GM12878 (cell line): ENCODE data around the gene TUBA3E. TPM values are rescaled to one million over a fixed set of nuclear protein-coding genes. Genes with fewer than 3 reads are reported as not detected.
"Not testable (repeated sequence)": the region's sequence is repeated elsewhere in the genome, so short reads cannot be mapped to it uniquely, and the experiment has no call there.

Source experiments
- ATAC-seq: fragments of 200-7000 bp; cut with Tn5 transposase; 3 replicates; pipeline ENCODE4 v1.9.1; 2020; ENCODE audit warnings: mild to moderate bottlenecking, moderate library complexity
- BruUV-seq: library from RNA; stranded (reverse); fragments of 400-500 nt; replicated peaks from 2 replicates; lab custom pipeline; 2021; lab: Mats Ljungman, UMichigan
- CTCF ChIA-PET: fragments of 300-600 bp; sonication (Branson Sonifier 250); formaldehyde crosslinking; extraction: SDS; loops from one replicate; lab custom pipeline; 2021; ENCODE audit warnings: inconsistent platforms; lab: Yijun Ruan, JAX
- POLR2A ChIA-PET: fragments of 350-600 bp; formaldehyde crosslinking; extraction: SDS; loops from one replicate; lab custom pipeline; 2021; ENCODE audit warnings: inconsistent platforms; lab: Charles Lee
- RAD21 ChIA-PET: fragments of 300-600 bp; sonication (Branson Sonifier 250); formaldehyde crosslinking; loops from one replicate; lab custom pipeline; 2023; ENCODE audit warnings: antibody characterized with exemption; ENCODE audit not compliant: unreplicated experiment; lab: Charles Lee
- SMC1A ChIA-PET: fragments of 300-600 bp; sonication (Branson Sonifier 250); formaldehyde crosslinking; loops from one replicate; lab custom pipeline; 2023; ENCODE audit not compliant: unreplicated experiment, uncharacterized antibody; lab: Charles Lee
- DNase-seq: peaks from one replicate; pipeline ENCODE4 v3.0.0-alpha.2; 2011; ENCODE audit warnings: low read depth, low spot score
- FAIRE-seq: peaks from 3 replicates; lab custom pipeline; 2011; peaks lifted over from hg19 to GRCh38; lab: Jason Lieb, UNC
- H2AFZ ChIP-seq: 2 replicates; pipeline ENCODE4 v1.6.0; 2011; ENCODE audit warnings: low read depth, low read length, control low read depth; ENCODE audit not compliant: control insufficient read depth
- H3K27ac ChIP-seq: 2 replicates; pipeline ENCODE4 v1.5.1; 2011; ENCODE audit warnings: control low read depth; ENCODE audit not compliant: control insufficient read depth, insufficient read depth
- H3K27me3 ChIP-seq, 2 experiments: replicated peaks in 1 of 2; 2 replicates each; pipeline versions ENCODE4 v1.6.0 to v1.6.1; 2011; ENCODE audit warnings: low read length in 1 of 2; ENCODE audit not compliant: control insufficient read depth in 2 of 2, insufficient read depth in 2 of 2
- H3K36me3 ChIP-seq, 2 experiments: 2 replicates each; pipeline ENCODE4 v1.5.1; 2011; ENCODE audit warnings: low read length in 1 of 2; ENCODE audit not compliant: control insufficient read depth in 2 of 2, insufficient read depth in 2 of 2
- H3K4me1 ChIP-seq: 2 replicates; pipeline ENCODE4 v1.6.1; 2011; ENCODE audit warnings: mild to moderate bottlenecking, low read length, moderate library complexity, mixed read lengths; ENCODE audit not compliant: control insufficient read depth, insufficient read depth
- H3K4me2 ChIP-seq: 2 replicates; pipeline ENCODE4 v1.6.0; 2011; ENCODE audit warnings: control low read depth; ENCODE audit not compliant: control insufficient read depth, insufficient read depth
- H3K4me3 ChIP-seq: fragments of 200-600 bp; sonication (generic); 2 replicates; pipeline ENCODE4 v1.5.1; 2016
- H3K79me2 ChIP-seq: 2 replicates; pipeline ENCODE4 v1.6.0; 2011; ENCODE audit warnings: low read length; ENCODE audit not compliant: control insufficient read depth, insufficient read depth
- H3K9ac ChIP-seq: 2 replicates; pipeline ENCODE4 v1.8.0; 2011; ENCODE audit warnings: low read length, control low read depth, mixed read lengths; ENCODE audit not compliant: control insufficient read depth, insufficient read depth
- H3K9me3 ChIP-seq: replicated peaks from 3 replicates; pipeline ENCODE4 v1.5.1; 2011; ENCODE audit warnings: mild to moderate bottlenecking, low read length; ENCODE audit not compliant: control insufficient read depth, insufficient read depth
- H4K20me1 ChIP-seq: 2 replicates; pipeline ENCODE4 v1.6.0; 2011; ENCODE audit not compliant: control insufficient read depth, insufficient read depth
- CTCF ChIP-seq, 3 experiments: IDR thresholded peaks in 2 of 3; conservative IDR thresholded peaks in 1 of 3; 2 replicates each; pipeline ENCODE4 v1.5.1; 2011; ENCODE audit warnings: low read depth in 3 of 3, low read length in 3 of 3, mild to moderate bottlenecking in 3 of 3, control low read depth in 2 of 3, moderate library complexity in 2 of 3, inconsistent platforms in 1 of 3, mixed read lengths in 1 of 3; ENCODE audit not compliant: control insufficient read depth in 2 of 3, insufficient read depth in 1 of 3; ENCODE audit errors: extremely low read depth in 1 of 3
- POLR2AphosphoS5 ChIP-seq: IDR thresholded peaks from 2 replicates; pipeline ENCODE4 v1.6.1; 2011; ENCODE audit warnings: mild to moderate bottlenecking, low read length, inconsistent platforms
- RAD21 ChIP-seq: IDR thresholded peaks from 2 replicates; pipeline ENCODE4 v1.6.1; 2011; ENCODE audit warnings: mild to moderate bottlenecking, low read depth, low read length, moderate library complexity; ENCODE audit not compliant: insufficient read depth
- RB1 ChIP-seq: fragments of 450-650 bp; formaldehyde crosslinking; IDR thresholded peaks from 2 replicates; pipeline ENCODE4 v1.6.1; 2017; ENCODE audit warnings: mild to moderate bottlenecking, borderline replicate concordance
- SMARCA5 ChIP-seq: fragments of 450-650 bp; IDR thresholded peaks from 2 replicates; pipeline ENCODE4 v1.6.1; 2017; ENCODE audit warnings: mild to moderate bottlenecking
- SMC3 ChIP-seq: IDR thresholded peaks from 2 replicates; pipeline ENCODE4 v1.6.1; 2011; ENCODE audit warnings: low read length, improper control_type of control experiment, borderline replicate concordance
- YY1 ChIP-seq: IDR thresholded peaks from 2 replicates; pipeline ENCODE4 v1.6.1; 2011; ENCODE audit warnings: low read depth, mild to moderate bottlenecking, low read length
- WGBS: methylation state at CpG from one replicate; pipeline ENCODE4 v1.1.6; 2016; ENCODE audit warnings: low lambda C conversion rate; ENCODE audit not compliant: insufficient replicate concordance, insufficient coverage; ENCODE audit errors: missing lambda C conversion rate; 5-methylcytosine and 5-hydroxymethylcytosine counted together
- in situ Hi-C: fragments of 300-500 bp; cut with MboI; formaldehyde crosslinking; loops from 9 replicates; pipeline ENCODE4 v1.14.3; 2018; ENCODE audit warnings: mixed read lengths
- intact Hi-C: fragments of 100-400 bp; cut with micrococcal nuclease; formaldehyde crosslinking; loops from one replicate; pipeline ENCODE4 v1.14.2; 2022; ENCODE audit not compliant: unreplicated experiment
- polyA plus RNA-seq, 11 experiments: library from polyadenylated mRNA; depleted of rRNA in 4 of 11; unstranded in 6 of 11; stranded (reverse) in 5 of 11; fragments of >200 nt; fragmentation: Nextera tagmentation in 4 of 11; fragmentation: Illumina TruSeq in 1 of 11; extraction: Ambion mirVana in 4 of 11; extraction: Trizol in 1 of 11; gene quantifications; 1 replicate in 1 of 11; 2 replicates in 10 of 11; pipeline versions ENCODE4 v1.2.1 to v1.2.3, GENCODE V29; 2011 to 2016; ENCODE audit warnings: inconsistent platforms in 2 of 11, missing spikeins in 2 of 11, low read depth in 1 of 11
- total RNA-seq, 4 experiments: library from RNA; depleted of rRNA in 3 of 4; stranded (reverse); fragments of >200 nt in 3 of 4; fragmentation: Illumina TruSeq in 1 of 4; extraction: Trizol in 1 of 4; gene quantifications; 2 replicates each; pipeline versions ENCODE4 v1.2.1 to v1.2.3, GENCODE V29; 2013 to 2021

Gene TUBA3E
- total and polyA plus RNA-seq, 10 of the 15 experiments (the other 5 are each of a cell fraction or from before 2014, with no cell fraction given): not detected

GRCh38 chr2:130156624-130157004 lies 41.6 kb downstream of the TUBA3E start:
- H3K9ac ChIP-seq: no peak overlapping the region
- ChIA-PET RAD21 (interaction anchor here (1.4 kb wide), 1 partner anchor 176 kb away, joined by 12 read pairs; no protein-coding TSS in a partner anchor), SMC1A (interaction anchor here (1.0 kb wide), 1 partner anchor 176 kb away, joined by 4 read pairs; no protein-coding TSS in a partner anchor), CTCF (interaction anchor here (1.4 kb wide), 2 partner anchors 175 to 185 kb away, joined by 4 to 17 read pairs; no protein-coding TSS in a partner anchor), POLR2A (no interaction called here)
- H3K36me3 ChIP-seq: peaks cover 0 to 22% of the 10 kb centered on the region in 2 experiments; a peak in 2 of 4 replicates
- in situ Hi-C loops: loop anchor here (5.0 to 10.0 kb wide), 2 partner anchors 181 to 1518 kb away; no protein-coding TSS in a partner anchor
- no peaks in the 10 kb centered on the region for H4K20me1 ChIP-seq
- DNase-seq: no peak
- WGBS: 91% methylated on average over 9 of the region's 9 CpGs
- H2AFZ ChIP-seq: no peak overlapping the region
- no TSS peak for BruUV-seq
- H3K9me3 ChIP-seq: no peaks in the 10 kb centered on the region
- no peak for FAIRE-seq
- no peak overlapping the region for H3K4me2 ChIP-seq
- no peak overlapping the region for H3K4me3 ChIP-seq
- intact Hi-C loops: loop anchor here (1.0 kb wide), 1 partner anchor 176 kb away; no protein-coding TSS in a partner anchor
- ATAC-seq: no peak
- no peaks in the 10 kb centered on the region for H3K79me2 ChIP-seq
- H3K4me1 ChIP-seq: peaks cover 18% of the 10 kb centered on the region
- no peak overlapping the region for H3K27ac ChIP-seq
- no peaks in the 10 kb centered on the region for H3K27me3 ChIP-seq
- TF ChIP-seq RB1 (no peak), SMARCA5 (peak; percentile 49; the same call in 1 of the 2 replicates)

GRCh38 chr2:130155956-130156623 lies 42.1 kb downstream of the TUBA3E start:
- DNase-seq, POLR2A ChIA-PET, H3K27me3 ChIP-seq, H3K4me3 ChIP-seq, BruUV-seq, H3K79me2 ChIP-seq, H3K4me2 ChIP-seq, H3K9me3 ChIP-seq, H2AFZ ChIP-seq, H4K20me1 ChIP-seq, H3K9ac ChIP-seq, H3K27ac ChIP-seq: not testable (repeated sequence)
- FAIRE-seq: peak; percentile 78
- SMC1A ChIA-PET: interaction anchor here (1.0 kb wide), 1 partner anchor 177 kb away, joined by 4 read pairs; no protein-coding TSS in a partner anchor
- CTCF ChIA-PET: interaction anchor here (1.1 to 1.4 kb wide), 3 partner anchors 176 to 185 kb away, joined by 4 to 17 read pairs (median 10); no protein-coding TSS in a partner anchor
- peak; percentile 34; the same call in 1 of the 2 replicates for TF ChIP-seq SMC3
- TF ChIP-seq RAD21: peak; percentile 49
- TF ChIP-seq CTCF (IDR thresholded peaks at IDR 0.05 in 2 of 3, conservative IDR thresholded peaks at IDR 0.05 in 1 of 3; ENCODE audit: control insufficient read depth in 2 of 3, extremely low read depth in 1 of 3, insufficient read depth in 1 of 3, low read depth in 3 of 3, low read length in 3 of 3): peak; percentile 38 to 69 (median 47)
- 0 out of 2 replicates have a peak, but pooled peaks have one; percentile 15 for TF ChIP-seq YY1
- 0 out of 2 replicates have a peak, but pooled peaks have one; percentile 46 for TF ChIP-seq POLR2AphosphoS5
- intact Hi-C loops: loop anchor here (1.0 kb wide), 1 partner anchor 176 kb away; no protein-coding TSS in a partner anchor
- peak; percentile 49 for ATAC-seq
- WGBS: 73% methylated on average over 16 of the region's 16 CpGs
- in situ Hi-C loops: loop anchor here (5.0 to 10.0 kb wide), 2 partner anchors 181 to 1519 kb away; no protein-coding TSS in a partner anchor
- RAD21 ChIA-PET: interaction anchor here (1.4 kb wide), 1 partner anchor 177 kb away, joined by 12 read pairs; no protein-coding TSS in a partner anchor
- peaks cover 18% of the 10 kb centered on the region for H3K4me1 ChIP-seq
- peaks cover 0 to 22% of the 10 kb centered on the region in 2 experiments; a peak in 2 of 4 replicates for H3K36me3 ChIP-seq
